Stimulated activated CD8-positive, alpha-beta memory T cell treated with anti-CD3 and anti-CD28 coated beads, Interleukin-4, amount 100 ng/mL, for 1 hour (primary cell): ENCODE measurements around the gene SOHLH1.

Experiments used
- DNase-seq, 2 donors: peaks; one replicate each; pipeline ENCODE4 v3.0.0-alpha.2; 2020; ENCODE audit warnings: low read depth in 2 of 2, low spot score in 1 of 2

The SOHLH1 gene

DNA sequence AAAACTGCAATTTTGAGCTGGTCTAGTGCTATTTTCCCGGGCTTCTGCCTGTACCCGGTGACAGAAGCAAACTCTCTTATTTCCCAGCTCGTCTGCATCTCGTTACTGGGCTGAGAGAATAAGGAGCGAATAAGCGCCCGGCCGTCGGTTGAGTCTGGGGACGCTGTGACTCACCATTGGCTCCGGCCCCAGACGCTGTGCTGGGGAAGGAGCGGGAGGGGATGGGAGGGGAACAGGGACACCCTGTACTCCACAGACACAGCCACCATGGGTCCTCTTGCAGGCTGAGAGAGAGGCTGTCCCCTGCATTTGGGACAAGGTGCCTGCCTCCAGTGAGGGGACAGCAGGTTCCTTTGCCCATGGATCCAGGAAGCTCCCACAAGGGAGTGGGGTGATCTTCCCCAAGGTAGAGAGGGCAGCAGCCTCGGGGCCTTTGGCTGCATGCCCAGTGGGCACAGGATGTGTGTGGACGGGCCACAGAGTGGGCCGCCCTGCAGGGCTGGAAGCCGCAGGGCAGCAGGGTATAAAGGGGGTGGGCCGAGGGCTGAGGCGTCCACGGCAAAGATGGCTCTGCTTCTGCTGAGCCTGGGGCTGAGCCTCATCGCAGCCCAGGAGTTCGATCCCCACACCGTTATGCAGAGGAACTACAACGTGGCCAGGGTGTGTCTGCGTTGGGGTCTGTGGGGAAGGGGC lies 36.4 kb downstream of the SOHLH1 start, which contains the start of gene LCN9:
Gene LCN9, plus strand, starts transcription at position 552 of the 693 bp plus-strand sequence. Its CDS starts 13 bp downstream, at position 565.
- no peak for DNase-seq

GRCh38 chr9:135661816-135662560 lies 37.3 kb downstream of the SOHLH1 start:
- DNase-seq: no peak

DNA sequence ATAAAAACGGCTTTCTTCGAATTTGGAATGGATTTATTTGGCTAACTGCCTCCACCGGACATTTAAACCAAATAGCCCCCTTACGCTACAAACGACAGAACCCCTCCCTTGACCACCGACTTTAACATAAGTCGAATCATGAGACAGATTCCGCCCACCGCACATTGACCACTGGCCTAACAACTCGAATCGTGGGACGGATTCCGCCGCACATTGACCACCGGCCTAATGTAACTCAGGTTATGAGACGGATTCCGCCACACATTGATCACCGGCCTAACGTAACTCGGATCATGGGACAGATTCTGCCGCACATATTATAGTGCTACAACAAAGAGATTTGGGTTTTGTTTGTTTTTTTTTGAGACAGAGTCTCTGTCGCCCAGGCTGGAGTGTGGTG lies 38.9 kb downstream of the SOHLH1 start:
- DNase-seq: no peak

DNA sequence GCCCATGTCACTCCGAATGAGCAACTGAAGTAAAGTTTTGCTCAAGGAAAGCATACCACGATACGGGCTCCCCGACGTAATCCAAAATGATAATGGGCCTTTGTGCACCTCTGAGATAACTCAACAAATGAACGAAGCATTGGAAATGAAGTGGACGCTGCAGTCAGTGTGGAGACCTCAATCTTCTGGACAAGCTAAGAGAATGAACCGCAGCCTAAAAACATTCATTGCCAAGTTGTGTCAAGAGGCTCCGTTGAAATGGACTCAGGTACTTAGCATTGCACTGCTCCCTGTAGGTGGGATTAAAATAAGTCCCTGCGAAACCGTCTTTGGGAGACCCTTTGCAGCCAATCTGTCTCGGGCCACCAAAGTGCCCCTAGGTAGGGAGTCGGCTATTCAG lies 40.0 kb downstream of the SOHLH1 start:
- no peak for DNase-seq

DNA sequence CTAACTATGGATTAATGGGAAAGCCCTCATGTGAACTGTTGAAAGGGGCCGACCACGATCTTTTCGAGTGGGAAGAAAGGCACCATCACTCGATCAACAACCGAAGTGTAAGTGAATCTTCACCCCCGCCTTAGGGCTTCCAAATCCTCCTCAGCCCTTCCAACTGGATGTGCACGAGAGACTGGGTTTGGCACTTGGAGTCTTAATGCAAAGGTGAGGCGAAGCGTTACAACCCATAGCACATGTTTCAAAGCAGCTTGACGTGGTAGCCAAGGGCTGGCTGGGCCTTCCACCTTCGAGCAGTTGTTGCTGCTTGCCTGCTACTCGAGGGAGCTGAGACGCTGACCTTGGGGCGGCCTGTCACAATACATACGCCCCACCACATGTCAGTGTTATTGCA lies 41.9 kb downstream of the SOHLH1 start:
- no peak for DNase-seq

- DNase-seq: no peak
These were observed 44.0 kb downstream of the SOHLH1 start for GRCh38 chr9:135655317-135655716.

GRCh38 chr9:135650408-135650807 lies 48.9 kb downstream of the SOHLH1 start:
- DNase-seq: no peak

- no peak for DNase-seq
These were observed 49.8 kb downstream of the SOHLH1 start for GRCh38 chr9:135649508-135649907.

- DNase-seq: no peak
These were observed 50.5 kb downstream of the SOHLH1 start for GRCh38 chr9:135648494-135649410.

- DNase-seq: no peak
These were observed 51.4 kb downstream of the SOHLH1 start for GRCh38 chr9:135647884-135648283.

- no peak for DNase-seq
These were observed 54.6 kb downstream of the SOHLH1 start for GRCh38 chr9:135644631-135645218.
